ENCODE data around the gene ZNF791.
A peak's percentile ranks its signal among the peaks of the same experiment; 100 is the strongest.

GRCh38 chr19:12639901-12640613, 29.3 kb downstream of the ZNF791 start:
- peak; percentile 50 to 73 (median 64) for TF ChIP-seq CTCF (IDR thresholded peaks at IDR 0.05)
- no peak for TF ChIP-seq POLR2A (IDR thresholded peaks at IDR 0.05)
